ENCODE measurements around the gene ADCY7.

The ADCY7 gene

DNA sequence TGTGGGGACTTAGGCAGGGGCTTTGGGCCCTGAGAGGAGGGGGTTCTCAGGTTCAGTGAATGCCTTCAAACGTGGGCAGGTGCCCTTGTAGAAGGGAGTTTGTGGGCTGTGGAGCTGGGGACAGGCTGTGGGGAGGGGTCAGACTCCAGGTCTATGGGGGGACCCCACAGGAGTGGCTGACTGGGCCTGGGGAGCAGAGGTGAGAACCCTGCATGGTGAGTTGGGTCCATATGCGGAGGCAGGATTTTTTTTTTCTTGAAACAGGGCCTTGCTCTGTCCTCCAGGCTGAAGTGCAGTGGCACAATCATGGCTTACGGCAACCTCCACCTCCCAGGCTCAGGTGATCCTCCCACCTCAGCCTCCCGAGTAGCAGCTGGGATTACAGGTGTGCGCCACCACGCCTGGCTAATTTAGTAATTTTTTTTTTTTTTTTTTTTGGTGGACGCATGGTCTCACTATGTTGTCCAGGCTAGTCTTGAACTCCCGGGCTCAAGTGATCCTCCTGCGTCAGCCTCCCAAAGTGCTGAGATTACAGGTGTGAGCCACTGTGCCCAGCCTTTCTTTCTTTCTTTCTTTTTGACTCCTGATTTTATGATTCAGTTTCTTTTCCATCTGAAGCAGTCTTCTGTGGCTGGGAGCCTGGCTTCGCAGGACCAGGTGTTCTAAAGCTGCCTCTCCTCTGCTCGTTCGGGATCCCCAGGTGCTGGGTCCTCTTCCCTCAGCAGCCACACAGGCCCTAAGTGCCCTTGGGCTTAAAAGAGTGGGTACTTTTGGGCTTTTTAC lies 19.0 kb upstream of the ADCY7 start:
- in situ Hi-C loops (cut with HindIII; ENCODE audit: low pct_ligation_motif_present, low pct_unique_long_range_greater_than_20kb, low sequenced_read_pairs): no loop called here

GRCh38 chr16:50247906-50248608 lies 18.3 kb upstream of the ADCY7 start:
- no peak for DNase-seq
- in situ Hi-C loops (cut with HindIII; ENCODE audit: low pct_ligation_motif_present, low pct_unique_long_range_greater_than_20kb, low sequenced_read_pairs): no loop called here

More for the DNA sequence above, 19.0 kb upstream of the ADCY7 start:
- DNase-seq: no peak

DNA sequence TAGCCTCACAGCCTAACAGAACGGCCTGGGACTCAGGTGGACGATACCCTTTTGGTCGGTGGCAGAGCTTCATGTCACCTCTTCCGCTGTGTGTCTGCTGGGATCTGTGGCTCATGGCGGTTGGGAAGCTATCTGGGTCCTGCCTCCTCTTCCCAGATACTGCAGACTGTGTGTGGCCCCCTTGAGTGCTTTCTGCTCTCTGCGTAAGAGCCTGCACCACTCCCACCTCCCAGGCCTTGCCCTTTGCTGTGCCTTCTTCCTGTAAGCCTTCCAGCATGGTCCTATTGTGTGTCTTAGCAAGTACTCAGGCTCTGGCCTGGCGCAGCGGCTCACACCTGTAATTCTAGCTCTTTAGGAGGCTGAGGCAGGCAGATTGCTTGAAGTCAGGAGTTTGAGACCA lies 17.5 kb upstream of the ADCY7 start:
- in situ Hi-C loops (cut with HindIII; ENCODE audit: low pct_ligation_motif_present, low pct_unique_long_range_greater_than_20kb, low sequenced_read_pairs): no loop called here
- no peak for DNase-seq

DNA sequence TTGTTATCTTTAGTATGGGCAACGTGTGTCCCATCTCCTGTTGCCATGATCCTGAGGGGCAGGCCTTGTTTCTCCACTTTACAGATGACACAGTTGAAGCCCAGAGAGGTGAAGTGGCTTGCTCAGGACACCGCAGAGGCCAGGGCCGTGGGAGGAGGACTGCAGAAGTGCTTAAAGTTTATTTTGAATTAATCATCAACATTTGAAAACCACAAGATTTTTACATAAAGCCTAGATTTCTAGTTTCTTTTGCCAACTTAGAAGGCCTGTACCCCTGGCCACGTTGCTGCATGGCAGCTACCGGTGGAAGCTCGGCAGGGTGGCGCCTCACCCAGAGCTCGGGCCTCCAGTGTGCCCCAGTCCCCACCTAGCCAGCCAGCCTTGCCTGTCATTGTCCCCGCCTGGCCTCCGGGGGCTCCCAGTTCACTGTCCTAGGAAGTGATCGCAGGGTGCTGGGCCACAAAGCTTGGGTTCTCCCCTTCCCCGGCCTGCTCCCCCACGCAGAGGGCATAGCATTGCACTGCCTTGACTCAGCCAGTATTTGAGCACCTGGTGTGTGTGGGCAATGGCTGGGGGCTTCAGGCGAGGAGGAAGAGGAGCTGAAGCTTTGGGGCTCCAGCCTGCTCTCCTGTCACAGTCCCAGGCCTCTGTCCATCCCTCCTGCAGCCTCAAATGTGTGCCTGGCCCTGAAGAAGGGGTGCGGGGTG lies 14.8 kb upstream of the ADCY7 start:
- peak; percentile 55 for DNase-seq
- in situ Hi-C loops (cut with HindIII; ENCODE audit: low pct_ligation_motif_present, low pct_unique_long_range_greater_than_20kb, low sequenced_read_pairs): no loop called here

- DNase-seq: no peak
- in situ Hi-C loops (cut with HindIII; ENCODE audit: low pct_ligation_motif_present, low pct_unique_long_range_greater_than_20kb, low sequenced_read_pairs): no loop called here
These were observed 14.2 kb upstream of the ADCY7 start for GRCh38 chr16:50252082-50252611.

- in situ Hi-C loops (cut with HindIII; ENCODE audit: low pct_ligation_motif_present, low pct_unique_long_range_greater_than_20kb, low sequenced_read_pairs): no loop called here
- no peak for DNase-seq
These were observed 13.4 kb upstream of the ADCY7 start for GRCh38 chr16:50252874-50253513.

DNA sequence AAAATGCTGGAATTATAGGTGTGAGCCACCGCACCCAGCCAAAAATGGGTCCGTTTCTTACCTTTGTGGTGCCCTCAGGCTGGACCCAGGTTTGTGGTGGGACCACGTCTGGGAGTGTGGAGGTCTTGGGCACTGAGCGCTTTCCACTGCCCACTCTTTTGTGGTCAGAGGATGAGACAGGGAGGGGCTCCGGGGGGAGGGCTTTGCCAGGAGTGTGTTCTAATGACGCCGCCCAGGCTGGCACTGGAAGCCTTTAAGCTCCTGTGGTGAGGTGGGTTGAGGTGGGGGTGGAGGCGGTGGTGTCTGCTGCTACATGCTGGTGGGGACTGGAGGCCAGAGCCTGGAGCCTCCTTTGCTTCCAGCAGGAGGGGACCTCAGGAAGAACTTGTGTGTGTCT lies 12.8 kb upstream of the ADCY7 start:
- in situ Hi-C loops (cut with HindIII; ENCODE audit: low pct_ligation_motif_present, low pct_unique_long_range_greater_than_20kb, low sequenced_read_pairs): no loop called here
- DNase-seq: no peak

DNA sequence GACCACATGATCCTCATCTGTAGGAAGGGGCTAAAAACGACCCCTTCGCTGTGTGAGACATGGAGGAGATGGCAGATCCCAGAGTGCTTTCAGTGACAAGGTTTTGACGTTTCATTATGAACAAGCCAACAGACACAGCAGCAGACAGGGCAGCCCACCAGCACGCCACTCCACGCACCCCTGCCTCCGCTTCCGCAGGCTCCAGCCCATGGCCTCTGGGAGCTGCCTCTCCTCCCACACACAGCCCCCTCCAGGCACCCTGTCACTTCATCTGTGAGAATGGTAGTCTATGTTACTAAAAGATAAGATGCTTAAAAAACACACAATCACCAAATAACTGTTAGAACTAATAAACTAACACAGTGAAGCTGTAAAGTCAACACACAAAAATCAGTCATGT lies 12.3 kb upstream of the ADCY7 start:
- DNase-seq: no peak
- in situ Hi-C loops (cut with HindIII; ENCODE audit: low pct_ligation_motif_present, low pct_unique_long_range_greater_than_20kb, low sequenced_read_pairs): no loop called here

GRCh38 chr16:50255538-50255937 lies 10.8 kb upstream of the ADCY7 start:
- no peak for DNase-seq
- in situ Hi-C loops (cut with HindIII; ENCODE audit: low pct_ligation_motif_present, low pct_unique_long_range_greater_than_20kb, low sequenced_read_pairs): no loop called here

DNA sequence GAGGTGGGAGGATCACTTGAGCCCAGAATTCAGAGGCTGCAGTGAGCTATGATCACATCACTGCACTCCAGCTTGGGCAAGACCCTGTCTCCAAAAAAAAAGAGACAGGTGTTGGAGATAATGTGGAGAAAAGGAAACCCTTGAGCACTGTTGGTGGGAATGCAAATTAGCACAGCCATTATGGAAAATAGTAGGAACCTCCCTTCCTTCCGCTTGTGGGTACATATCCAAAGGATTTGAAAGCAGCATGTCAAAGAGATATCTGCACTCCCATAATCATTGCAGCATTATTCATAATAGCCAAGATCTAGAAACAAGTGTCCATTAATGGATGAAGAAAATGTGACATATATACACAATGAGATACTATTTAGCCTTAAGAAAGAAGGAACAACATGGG lies 9.7 kb upstream of the ADCY7 start:
- no peak for DNase-seq
- in situ Hi-C loops (cut with HindIII; ENCODE audit: low pct_ligation_motif_present, low pct_unique_long_range_greater_than_20kb, low sequenced_read_pairs): no loop called here

- in situ Hi-C loops (cut with HindIII; ENCODE audit: low pct_ligation_motif_present, low pct_unique_long_range_greater_than_20kb, low sequenced_read_pairs): no loop called here
- no peak for DNase-seq
These were observed 8.5 kb upstream of the ADCY7 start for GRCh38 chr16:50257876-50258275.

DNA sequence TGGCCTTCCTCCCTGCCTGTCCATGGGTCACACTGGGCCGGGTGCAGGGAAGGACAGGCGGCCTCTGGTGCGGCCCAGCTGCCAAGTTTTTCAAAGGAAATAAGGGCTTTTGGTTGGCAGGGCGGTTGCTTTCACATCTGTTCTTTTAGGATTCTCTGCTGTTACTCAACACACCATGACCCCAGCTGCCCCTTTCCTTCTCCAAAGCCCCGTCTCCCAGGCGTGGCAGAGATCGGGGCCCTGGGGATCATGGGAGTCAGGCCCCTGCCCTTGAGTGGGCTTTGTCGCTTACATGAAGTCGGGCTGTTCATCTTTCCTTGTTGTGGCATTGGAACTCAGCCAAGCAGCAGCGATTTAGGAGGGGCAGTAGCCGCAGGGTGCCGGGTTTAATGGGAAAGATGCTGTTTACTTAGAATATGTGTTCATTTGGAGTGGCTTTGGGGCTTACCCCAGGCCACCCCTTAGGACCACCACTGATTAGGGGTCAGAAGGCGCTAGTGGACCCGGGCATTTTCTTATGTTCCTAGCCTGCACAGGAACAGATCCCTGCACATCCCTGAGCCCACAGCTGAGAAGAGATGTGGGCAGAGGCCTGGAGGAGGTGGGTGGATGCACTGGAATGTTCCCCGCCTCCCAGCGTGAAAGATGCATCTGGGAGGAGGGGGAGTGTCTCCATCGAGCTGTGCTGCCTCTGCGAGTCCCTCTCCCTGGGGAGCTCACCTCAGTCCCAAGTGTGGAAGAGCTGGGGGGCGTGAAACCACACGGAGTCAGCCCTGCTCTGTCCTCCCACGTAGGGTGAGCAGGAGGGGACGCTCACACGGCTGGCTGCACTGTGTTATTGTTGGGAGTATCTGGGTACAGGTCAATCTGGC lies 6.8 kb upstream of the ADCY7 start:
- DNase-seq: no peak
- in situ Hi-C loops (cut with HindIII; ENCODE audit: low pct_ligation_motif_present, low pct_unique_long_range_greater_than_20kb, low sequenced_read_pairs): no loop called here

DNA sequence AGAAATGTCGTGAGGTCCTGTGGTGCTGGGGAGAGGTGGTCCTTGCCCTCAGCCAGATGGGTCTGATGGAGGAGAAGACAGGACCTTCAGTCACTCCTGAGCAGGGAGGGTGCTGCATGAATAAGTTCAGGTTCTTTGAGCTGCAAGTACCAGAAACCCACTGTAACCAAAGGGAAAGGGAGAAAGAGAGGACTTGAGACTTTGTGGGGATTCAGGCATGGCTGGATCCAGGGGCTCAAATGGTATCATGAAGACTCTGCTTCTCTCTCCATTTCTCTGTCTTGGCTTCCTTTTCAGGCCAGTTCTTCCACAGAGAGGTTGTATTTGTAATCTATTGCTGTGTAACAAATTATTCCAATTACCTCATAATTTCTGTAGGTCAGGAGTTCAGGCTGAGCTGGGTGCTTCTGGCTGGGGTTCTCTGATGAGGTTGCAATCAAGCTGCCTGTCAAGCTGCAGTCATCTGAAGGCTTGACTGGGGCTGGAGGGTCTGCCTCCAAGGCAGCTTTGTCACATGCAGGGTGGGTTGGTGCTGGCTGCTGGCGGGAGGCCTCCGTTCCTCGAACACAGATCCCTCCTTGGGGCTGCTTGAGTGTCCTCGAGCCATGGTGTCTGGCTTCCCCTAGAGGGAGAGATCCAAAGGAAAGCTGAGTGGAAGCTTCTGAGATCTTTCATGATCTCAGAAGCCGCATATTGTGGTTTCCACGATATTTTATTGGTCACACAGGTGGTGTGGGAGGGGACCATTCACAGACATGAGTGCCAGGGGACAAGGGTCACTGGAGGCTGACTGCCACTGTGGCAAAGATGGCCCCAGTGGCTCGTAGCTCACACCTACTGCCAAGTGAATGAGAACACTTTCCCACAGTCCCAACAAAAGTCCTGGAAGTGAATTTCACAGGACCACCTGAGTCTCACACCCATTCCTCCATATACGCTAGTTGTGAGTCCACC lies 5.9 kb upstream of the ADCY7 start:
- DNase-seq: no peak
- in situ Hi-C loops (cut with HindIII; ENCODE audit: low pct_ligation_motif_present, low pct_unique_long_range_greater_than_20kb, low sequenced_read_pairs): no loop called here

DNA sequence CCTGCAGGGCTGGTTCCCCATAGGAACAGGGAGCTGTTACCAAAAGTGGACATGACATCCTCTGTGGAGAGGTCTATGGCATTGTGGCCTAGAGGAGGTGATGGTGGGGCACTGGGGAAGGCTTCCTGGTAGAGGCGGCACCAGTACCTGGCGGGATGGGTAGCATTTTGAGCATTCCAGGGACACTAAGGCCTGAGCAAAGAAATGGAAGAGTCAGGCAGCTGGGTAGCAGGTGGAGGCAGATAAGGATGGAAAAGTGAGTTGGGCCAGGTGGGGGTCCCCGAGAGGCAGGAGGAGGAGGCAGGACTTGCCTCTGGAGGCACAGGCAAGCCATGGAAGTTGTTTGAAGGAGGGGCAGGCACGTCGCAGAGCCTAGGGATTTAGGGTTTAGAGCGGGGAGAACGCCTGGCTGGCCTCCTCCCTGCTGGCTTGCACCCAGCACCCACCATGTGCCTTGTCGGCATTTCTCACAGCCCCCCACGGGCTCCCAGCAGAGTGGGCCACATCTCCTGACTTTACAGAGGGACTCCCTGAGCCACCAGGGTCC lies 5.1 kb upstream of the ADCY7 start:
- in situ Hi-C loops (cut with HindIII; ENCODE audit: low pct_ligation_motif_present, low pct_unique_long_range_greater_than_20kb, low sequenced_read_pairs): no loop called here
- no peak for DNase-seq

GRCh38 chr16:50261707-50262235 lies 4.6 kb upstream of the ADCY7 start:
- in situ Hi-C loops (cut with HindIII; ENCODE audit: low pct_ligation_motif_present, low pct_unique_long_range_greater_than_20kb, low sequenced_read_pairs): no loop called here
- no peak for DNase-seq

- in situ Hi-C loops (cut with HindIII; ENCODE audit: low pct_ligation_motif_present, low pct_unique_long_range_greater_than_20kb, low sequenced_read_pairs): no loop called here
- DNase-seq: no peak
These were observed 3.1 kb upstream of the ADCY7 start for GRCh38 chr16:50263060-50263909.

All from ACHN (cell line).